Karpas-422 (cell line): ENCODE data around the gene TBX18. TPM values are rescaled to one million over a fixed set of nuclear protein-coding genes. Genes with fewer than 3 reads are reported as not detected.

Experiments used
- DNase-seq: peaks from one replicate; pipeline ENCODE4 v3.0.0-alpha.2; 2015
- H2AFZ ChIP-seq: fragments of 200-600 bp; sonication (generic); 2 replicates; pipeline ENCODE4 v1.6.1; 2014; ENCODE audit warnings: antibody characterized with exemption, low read length, mixed read lengths
- H3K27ac ChIP-seq: fragments of 200-600 bp; sonication (generic); 2 replicates; pipeline ENCODE4 v1.5.1; 2014; ENCODE audit warnings: mild to moderate bottlenecking, low read length, moderate library complexity
- H3K27me3 ChIP-seq: fragments of 200-600 bp; sonication (generic); 2 replicates; pipeline ENCODE4 v1.6.1; 2014; ENCODE audit warnings: low read length, mixed read lengths
- H3K36me3 ChIP-seq: fragments of 200-600 bp; sonication (generic); 2 replicates; pipeline ENCODE4 v1.6.1; 2014; ENCODE audit warnings: low read length, mixed read lengths; ENCODE audit not compliant: insufficient read depth
- H3K4me1 ChIP-seq: fragments of 200-600 bp; sonication (generic); 2 replicates; pipeline ENCODE4 v1.6.1; 2014; ENCODE audit warnings: mild to moderate bottlenecking, low read length, mixed read lengths
- H3K4me2 ChIP-seq: fragments of 200-600 bp; sonication (generic); 2 replicates; pipeline ENCODE4 v1.6.1; 2014; ENCODE audit warnings: low read length, low read depth, mild to moderate bottlenecking; ENCODE audit not compliant: poor library complexity, severe bottlenecking
- H3K4me3 ChIP-seq: fragments of 200-600 bp; sonication (generic); 2 replicates; pipeline ENCODE4 v1.5.1; 2014; ENCODE audit warnings: mild to moderate bottlenecking, antibody characterized with exemption, low read length, mixed read lengths
- H3K79me2 ChIP-seq: fragments of 200-600 bp; sonication (generic); 2 replicates; pipeline ENCODE4 v1.6.1; 2014; ENCODE audit warnings: mild to moderate bottlenecking, low read length, mixed read lengths
- H3K9ac ChIP-seq: fragments of 200-600 bp; sonication (generic); 2 replicates; pipeline ENCODE4 v1.6.0; 2014; ENCODE audit warnings: low read length
- H3K9me2 ChIP-seq: fragments of 200-600 bp; sonication (generic), shearing (Covaris generic); replicated peaks from 2 replicates; pipeline ENCODE4 v1.6.0; 2014; ENCODE audit warnings: mild to moderate bottlenecking, low read length, moderate library complexity; ENCODE audit not compliant: insufficient read depth
- H3K9me3 ChIP-seq: fragments of 300-700, 200-600 bp; sonication (generic); 2 replicates; pipeline ENCODE4 v1.6.1; 2014; ENCODE audit warnings: low read length, mixed read lengths
- H4K20me1 ChIP-seq: fragments of 200-600 bp; sonication (generic); 2 replicates; pipeline ENCODE4 v1.6.1; 2014; ENCODE audit warnings: mild to moderate bottlenecking, antibody characterized with exemption, low read length, low read depth; ENCODE audit not compliant: insufficient read depth
- total RNA-seq: library from RNA; depleted of rRNA; stranded (reverse); fragments of >200 nt; shearing (Covaris generic); gene quantifications from 2 replicates; pipeline ENCODE4 v1.2.3, GENCODE V29; 2014; ENCODE audit warnings: low replicate concordance

TBX18 gene
- total RNA-seq, 1 experiment from 2014 or later = not detected

- H4K20me1 ChIP-seq = no peaks in the 10 kb centered on the region
- no peaks in the 10 kb centered on the region for H3K27me3 ChIP-seq
- no peak overlapping the region for H3K9ac ChIP-seq
- no peak overlapping the region for H2AFZ ChIP-seq
- H3K4me1 ChIP-seq = no peaks in the 10 kb centered on the region
- H3K9me3 ChIP-seq = no peaks in the 10 kb centered on the region
- H3K4me2 ChIP-seq = no peak overlapping the region
- no peaks in the 10 kb centered on the region for H3K9me2 ChIP-seq
- H3K4me3 ChIP-seq = no peak overlapping the region
- H3K36me3 ChIP-seq = no peaks in the 10 kb centered on the region
- no peaks in the 10 kb centered on the region for H3K79me2 ChIP-seq
- no peak for DNase-seq
- H3K27ac ChIP-seq = no peak overlapping the region
Measured at GRCh38 chr6:84667252-84668213, 96.9 kb downstream of the TBX18 start.

- no peak for DNase-seq
- H3K36me3 ChIP-seq = no peaks in the 10 kb centered on the region
- no peaks in the 10 kb centered on the region for H3K79me2 ChIP-seq
- H3K9me3 ChIP-seq = no peaks in the 10 kb centered on the region
- H3K4me3 ChIP-seq = no peak overlapping the region
- H3K27me3 ChIP-seq = no peaks in the 10 kb centered on the region
- no peak overlapping the region for H3K4me2 ChIP-seq
- H3K9ac ChIP-seq = no peak overlapping the region
- H3K4me1 ChIP-seq = no peaks in the 10 kb centered on the region
- H4K20me1 ChIP-seq = no peaks in the 10 kb centered on the region
- H3K27ac ChIP-seq = no peak overlapping the region
- H2AFZ ChIP-seq = no peak overlapping the region
- H3K9me2 ChIP-seq = no peaks in the 10 kb centered on the region
Measured at GRCh38 chr6:84665401-84665800, 99.0 kb downstream of the TBX18 start.

GRCh38 chr6:84663866-84664265 lies 100.5 kb downstream of the TBX18 start:
- H3K4me1 ChIP-seq = no peaks in the 10 kb centered on the region
- no peaks in the 10 kb centered on the region for H3K36me3 ChIP-seq
- no peaks in the 10 kb centered on the region for H3K9me2 ChIP-seq
- no peaks in the 10 kb centered on the region for H3K9me3 ChIP-seq
- no peak overlapping the region for H2AFZ ChIP-seq
- no peak overlapping the region for H3K4me3 ChIP-seq
- no peak for DNase-seq
- no peaks in the 10 kb centered on the region for H4K20me1 ChIP-seq
- no peak overlapping the region for H3K4me2 ChIP-seq
- H3K79me2 ChIP-seq = no peaks in the 10 kb centered on the region
- H3K27me3 ChIP-seq = no peaks in the 10 kb centered on the region
- H3K27ac ChIP-seq = no peak overlapping the region
- H3K9ac ChIP-seq = no peak overlapping the region

GRCh38 chr6:84657486-84657885 lies 106.9 kb downstream of the TBX18 start:
- H4K20me1 ChIP-seq = no peaks in the 10 kb centered on the region
- no peak overlapping the region for H3K4me3 ChIP-seq
- no peaks in the 10 kb centered on the region for H3K36me3 ChIP-seq
- no peaks in the 10 kb centered on the region for H3K9me3 ChIP-seq
- H3K79me2 ChIP-seq = no peaks in the 10 kb centered on the region
- no peaks in the 10 kb centered on the region for H3K27me3 ChIP-seq
- DNase-seq = no peak
- no peak overlapping the region for H3K27ac ChIP-seq
- H2AFZ ChIP-seq = no peak overlapping the region
- no peaks in the 10 kb centered on the region for H3K9me2 ChIP-seq
- no peaks in the 10 kb centered on the region for H3K4me1 ChIP-seq
- H3K9ac ChIP-seq = no peak overlapping the region
- no peak overlapping the region for H3K4me2 ChIP-seq

GRCh38 chr6:84657025-84657424 lies 107.4 kb downstream of the TBX18 start:
- DNase-seq = no peak
- H4K20me1 ChIP-seq = no peaks in the 10 kb centered on the region

GRCh38 chr6:84653027-84653551 lies 111.3 kb downstream of the TBX18 start:
- H2AFZ ChIP-seq = no peak overlapping the region
- no peak overlapping the region for H3K9ac ChIP-seq
- no peak overlapping the region for H3K27ac ChIP-seq
- H3K4me2 ChIP-seq = no peak overlapping the region
- H4K20me1 ChIP-seq = no peaks in the 10 kb centered on the region
- H3K79me2 ChIP-seq = no peaks in the 10 kb centered on the region
- no peaks in the 10 kb centered on the region for H3K4me1 ChIP-seq
- H3K4me3 ChIP-seq = no peak overlapping the region
- H3K9me2 ChIP-seq = no peaks in the 10 kb centered on the region
- H3K27me3 ChIP-seq = no peaks in the 10 kb centered on the region
- H3K36me3 ChIP-seq = no peaks in the 10 kb centered on the region
- no peaks in the 10 kb centered on the region for H3K9me3 ChIP-seq
- DNase-seq = no peak

More at GRCh38 chr6:84657025-84657424, 107.4 kb downstream of the TBX18 start:
- H3K4me3 ChIP-seq = no peak overlapping the region
- no peak overlapping the region for H3K4me2 ChIP-seq
- no peaks in the 10 kb centered on the region for H3K9me2 ChIP-seq
- no peak overlapping the region for H3K27ac ChIP-seq
- H3K79me2 ChIP-seq = no peaks in the 10 kb centered on the region
- H3K9me3 ChIP-seq = no peaks in the 10 kb centered on the region
- H3K9ac ChIP-seq = no peak overlapping the region
- no peaks in the 10 kb centered on the region for H3K36me3 ChIP-seq
- no peak overlapping the region for H2AFZ ChIP-seq
- no peaks in the 10 kb centered on the region for H3K4me1 ChIP-seq
- H3K27me3 ChIP-seq = no peaks in the 10 kb centered on the region

- Histone ChIP-seq H3K9me3 (no peaks in the 10 kb centered on the region), H3K4me3 (no peak overlapping the region), H3K79me2 (no peaks in the 10 kb centered on the region), H3K4me2 (no peak overlapping the region), H2AFZ (no peak overlapping the region), H3K4me1 (no peaks in the 10 kb centered on the region), H3K9ac (no peak overlapping the region), H3K27me3 (no peaks in the 10 kb centered on the region), H4K20me1 (no peaks in the 10 kb centered on the region), H3K27ac (no peak overlapping the region), H3K36me3 (no peaks in the 10 kb centered on the region), H3K9me2 (no peaks in the 10 kb centered on the region)
- no peak for DNase-seq
Measured at GRCh38 chr6:84652356-84653026, 111.9 kb downstream of the TBX18 start.

- Histone ChIP-seq H3K4me2 (no peak overlapping the region), H3K9ac (no peak overlapping the region), H3K9me2 (no peaks in the 10 kb centered on the region), H3K27me3 (no peaks in the 10 kb centered on the region), H3K4me1 (no peaks in the 10 kb centered on the region), H3K27ac (no peak overlapping the region), H4K20me1 (no peaks in the 10 kb centered on the region), H3K36me3 (no peaks in the 10 kb centered on the region), H3K9me3 (no peaks in the 10 kb centered on the region), H3K79me2 (no peaks in the 10 kb centered on the region), H3K4me3 (no peak overlapping the region), H2AFZ (no peak overlapping the region)
- DNase-seq = no peak
Measured at GRCh38 chr6:84651583-84651982, 112.8 kb downstream of the TBX18 start.
